GM12874 (cell line): ENCODE results near the gene POT1.

ENCODE experiments used
- TF ChIP-seq, protein P1 (sequence below): IDR thresholded peaks from 2 replicates; pipeline ENCODE4 v1.5.1; 2011; ENCODE audit warnings: low read depth, mild to moderate bottlenecking, control low read depth, low read length, moderate library complexity; ENCODE audit not compliant: insufficient read depth

The POT1 gene

GRCh38 chr7:124908259-124908658 lies 21.4 kb downstream of the POT1 start:
- TF ChIP-seq, protein P1, sequence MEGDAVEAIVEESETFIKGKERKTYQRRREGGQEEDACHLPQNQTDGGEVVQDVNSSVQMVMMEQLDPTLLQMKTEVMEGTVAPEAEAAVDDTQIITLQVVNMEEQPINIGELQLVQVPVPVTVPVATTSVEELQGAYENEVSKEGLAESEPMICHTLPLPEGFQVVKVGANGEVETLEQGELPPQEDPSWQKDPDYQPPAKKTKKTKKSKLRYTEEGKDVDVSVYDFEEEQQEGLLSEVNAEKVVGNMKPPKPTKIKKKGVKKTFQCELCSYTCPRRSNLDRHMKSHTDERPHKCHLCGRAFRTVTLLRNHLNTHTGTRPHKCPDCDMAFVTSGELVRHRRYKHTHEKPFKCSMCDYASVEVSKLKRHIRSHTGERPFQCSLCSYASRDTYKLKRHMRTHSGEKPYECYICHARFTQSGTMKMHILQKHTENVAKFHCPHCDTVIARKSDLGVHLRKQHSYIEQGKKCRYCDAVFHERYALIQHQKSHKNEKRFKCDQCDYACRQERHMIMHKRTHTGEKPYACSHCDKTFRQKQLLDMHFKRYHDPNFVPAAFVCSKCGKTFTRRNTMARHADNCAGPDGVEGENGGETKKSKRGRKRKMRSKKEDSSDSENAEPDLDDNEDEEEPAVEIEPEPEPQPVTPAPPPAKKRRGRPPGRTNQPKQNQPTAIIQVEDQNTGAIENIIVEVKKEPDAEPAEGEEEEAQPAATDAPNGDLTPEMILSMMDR: no peak

- TF ChIP-seq, protein P1: no peak
Observed at GRCh38 chr7:124907490-124907889, 22.1 kb downstream of the POT1 start.

DNA sequence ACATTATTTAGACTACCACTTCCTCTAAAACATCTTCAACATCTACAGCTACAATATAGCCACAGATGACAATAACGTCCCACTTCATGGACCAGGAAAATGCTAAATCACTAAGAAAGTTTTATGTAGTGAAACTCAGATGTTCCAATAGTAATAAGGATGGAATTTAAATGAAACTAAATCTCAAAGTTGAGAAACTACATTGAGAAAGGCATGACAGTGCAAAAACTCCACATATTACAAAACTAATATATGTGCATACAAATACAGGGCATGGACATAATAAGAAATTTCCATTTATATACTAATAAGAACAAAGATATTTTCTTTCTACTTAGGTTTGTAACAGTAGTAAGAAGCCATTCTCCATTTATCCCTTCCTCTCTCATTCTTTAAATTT lies 31.1 kb downstream of the POT1 start:
- TF ChIP-seq, protein P1: no peak

DNA sequence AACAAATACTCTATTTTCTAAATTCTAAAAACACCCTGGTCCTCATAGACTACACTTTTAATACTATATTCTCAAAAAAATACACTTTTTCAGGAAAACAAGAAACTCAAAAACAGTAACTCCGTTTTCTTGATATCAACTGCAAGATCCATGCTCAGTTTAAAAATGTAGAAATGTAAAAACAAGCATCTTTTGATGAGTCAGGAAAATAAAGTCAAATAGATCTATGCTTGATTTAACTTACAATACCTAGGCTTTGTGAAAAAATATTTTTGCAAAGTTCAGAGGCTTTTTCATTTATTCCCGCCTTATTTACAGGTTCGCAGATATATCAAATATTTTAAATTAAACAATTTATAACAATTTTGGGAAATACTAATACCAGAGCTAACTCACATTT lies 33.6 kb downstream of the POT1 start:
- TF ChIP-seq, protein P1: no peak

GRCh38 chr7:124893140-124893827 lies 36.3 kb downstream of the POT1 start:
- TF ChIP-seq, protein P1: no peak

DNA sequence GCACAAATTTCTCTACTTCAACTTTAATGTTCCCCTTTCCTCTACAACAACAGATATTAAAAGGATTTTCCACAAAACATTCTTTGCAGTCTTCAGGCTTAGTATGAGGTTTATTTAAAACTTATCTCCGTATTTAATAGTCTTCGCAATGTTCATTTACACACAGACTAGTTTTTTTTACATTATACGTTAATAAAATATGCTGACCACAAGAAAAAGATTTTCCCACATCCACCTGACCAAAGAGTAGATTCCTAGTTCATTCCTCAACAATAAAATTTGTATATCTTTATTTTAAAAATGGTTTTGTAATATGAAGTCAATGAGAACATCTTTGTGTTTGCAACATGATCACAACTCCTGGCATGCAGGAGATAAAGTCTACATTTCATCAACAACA lies 42.4 kb downstream of the POT1 start:
- TF ChIP-seq, protein P1: no peak

DNA sequence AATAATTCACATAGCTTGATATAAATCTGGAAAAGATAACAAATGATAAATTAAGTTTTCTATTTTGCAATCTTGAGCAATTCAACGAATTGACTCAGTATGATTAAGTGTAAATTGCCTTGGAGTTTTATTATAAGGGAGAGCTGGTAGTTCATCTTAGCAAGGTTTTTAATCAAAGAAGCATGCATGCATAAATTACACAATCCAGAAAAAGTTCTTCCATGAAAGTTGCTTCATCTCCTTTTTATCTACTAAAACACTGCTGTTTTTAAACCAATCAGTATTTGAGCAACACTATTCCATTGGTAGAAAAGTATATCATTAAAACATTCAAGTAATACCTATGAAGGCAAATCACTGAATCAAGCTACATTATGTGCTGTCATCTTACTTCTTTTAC lies 47.6 kb downstream of the POT1 start:
- TF ChIP-seq, protein P1: no peak
